AG04449 (cell line): Measurements from ENCODE around the gene TMEM123.

Source experiments
- CTCF ChIA-PET: fragments of 350-600 bp; formaldehyde crosslinking; extraction: SDS; loops from one replicate; lab custom pipeline; 2021; ENCODE audit warnings: antibody characterized with exemption; lab: Yijun Ruan, JAX
- POLR2A ChIA-PET: fragments of 400-600, 350-600 bp; formaldehyde crosslinking; extraction: SDS; loops from one replicate; lab custom pipeline; 2020; ENCODE audit warnings: antibody characterized with exemption, inconsistent platforms; lab: Yijun Ruan, JAX
- DNase-seq: peaks from one replicate; pipeline ENCODE4 v3.0.0-alpha.2; 2010; ENCODE audit warnings: low read depth, low spot score
- H3K4me3 ChIP-seq: 2 replicates; pipeline ENCODE4 v1.5.1; 2011; ENCODE audit warnings: low read depth, mild to moderate bottlenecking, control low read depth, low read length
- TF ChIP-seq, protein P1 (sequence below): IDR thresholded peaks from one replicate; pipeline ENCODE4 v1.5.1; 2011; ENCODE audit warnings: mild to moderate bottlenecking, moderate library complexity, low read length, control low read depth, inconsistent platforms; ENCODE audit not compliant: insufficient read depth; ENCODE audit errors: missing control alignments

The TMEM123 gene

DNA sequence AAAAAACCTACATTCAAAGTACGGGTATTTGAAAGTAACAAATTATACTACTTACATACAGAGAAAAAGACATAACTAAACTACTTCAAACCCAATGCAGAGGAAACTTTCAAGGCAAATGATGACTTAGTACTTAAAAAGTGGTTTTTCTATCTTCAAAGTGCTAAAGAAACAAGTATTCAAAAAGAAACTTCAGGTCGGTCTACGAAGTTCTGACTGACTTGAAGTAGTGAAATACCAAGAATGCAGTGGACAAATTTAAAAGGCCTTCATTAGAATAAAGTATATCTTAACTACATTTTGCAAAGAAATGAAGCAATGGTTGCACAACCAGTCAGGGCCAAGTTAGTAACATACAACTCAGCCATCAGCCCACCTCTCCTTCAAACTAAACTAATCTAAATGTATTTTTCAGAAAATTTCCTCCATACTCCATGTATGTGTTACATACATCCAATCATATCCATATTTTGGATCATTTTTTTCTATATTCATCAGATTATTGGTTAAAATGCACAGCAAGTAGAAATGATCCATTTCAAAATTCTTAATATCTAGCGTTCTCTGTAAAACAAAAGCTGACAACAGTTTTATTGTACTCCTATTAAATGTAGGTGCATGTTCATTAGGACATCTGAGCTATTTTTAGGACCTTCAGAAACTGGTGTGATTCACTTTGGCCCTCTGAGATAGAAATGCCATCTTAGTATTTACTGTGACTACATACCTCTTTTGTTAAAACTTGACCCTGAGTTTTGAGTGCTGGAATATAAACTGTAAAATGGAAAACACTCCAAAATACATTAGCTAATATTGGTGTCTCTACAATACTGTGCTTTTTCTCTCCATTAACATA lies 55.6 kb downstream of the TMEM123 start:
- TF ChIP-seq, protein P1, sequence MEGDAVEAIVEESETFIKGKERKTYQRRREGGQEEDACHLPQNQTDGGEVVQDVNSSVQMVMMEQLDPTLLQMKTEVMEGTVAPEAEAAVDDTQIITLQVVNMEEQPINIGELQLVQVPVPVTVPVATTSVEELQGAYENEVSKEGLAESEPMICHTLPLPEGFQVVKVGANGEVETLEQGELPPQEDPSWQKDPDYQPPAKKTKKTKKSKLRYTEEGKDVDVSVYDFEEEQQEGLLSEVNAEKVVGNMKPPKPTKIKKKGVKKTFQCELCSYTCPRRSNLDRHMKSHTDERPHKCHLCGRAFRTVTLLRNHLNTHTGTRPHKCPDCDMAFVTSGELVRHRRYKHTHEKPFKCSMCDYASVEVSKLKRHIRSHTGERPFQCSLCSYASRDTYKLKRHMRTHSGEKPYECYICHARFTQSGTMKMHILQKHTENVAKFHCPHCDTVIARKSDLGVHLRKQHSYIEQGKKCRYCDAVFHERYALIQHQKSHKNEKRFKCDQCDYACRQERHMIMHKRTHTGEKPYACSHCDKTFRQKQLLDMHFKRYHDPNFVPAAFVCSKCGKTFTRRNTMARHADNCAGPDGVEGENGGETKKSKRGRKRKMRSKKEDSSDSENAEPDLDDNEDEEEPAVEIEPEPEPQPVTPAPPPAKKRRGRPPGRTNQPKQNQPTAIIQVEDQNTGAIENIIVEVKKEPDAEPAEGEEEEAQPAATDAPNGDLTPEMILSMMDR = no peak
- no peak overlapping the region for H3K4me3 ChIP-seq
- POLR2A ChIA-PET = no interaction called here
- no peak for DNase-seq
- CTCF ChIA-PET = interaction anchor here (1.2 to 1.5 kb wide), 3 partner anchors 12 to 269 kb away, joined by 4 to 5 read pairs (median 4); no protein-coding TSS in a partner anchor

- H3K4me3 ChIP-seq = no peak overlapping the region
- ChIA-PET CTCF (interaction anchor here (0.6 to 2.0 kb wide), 3 partner anchors 13 to 270 kb away, joined by 3 to 9 read pairs (median 4); no protein-coding TSS in a partner anchor), POLR2A (no interaction called here)
- TF ChIP-seq, protein P1 = no peak
- DNase-seq = no peak
Measured at GRCh38 chr11:102395720-102396393, 56.7 kb downstream of the TMEM123 start.

- ChIA-PET POLR2A (no interaction called here), CTCF (interaction anchor here (1.2 to 6.3 kb wide), 12 partner anchors 8 to 273 kb away, joined by 3 to 86 read pairs (median 24); no protein-coding TSS in a partner anchor)
- DNase-seq = no peak
- TF ChIP-seq, protein P1 = no peak
- H3K4me3 ChIP-seq = no peak overlapping the region
Measured at GRCh38 chr11:102393272-102393730, 59.3 kb downstream of the TMEM123 start.

GRCh38 chr11:102391549-102392237 lies 60.9 kb downstream of the TMEM123 start:
- CTCF ChIA-PET = interaction anchor here (0.6 to 6.3 kb wide), 25 partner anchors 10 to 283 kb away, joined by 3 to 86 read pairs (median 8); no protein-coding TSS in a partner anchor
- POLR2A ChIA-PET = no interaction called here
- H3K4me3 ChIP-seq = no peak overlapping the region
- TF ChIP-seq, protein P1 = no peak
- DNase-seq = no peak

- TF ChIP-seq, protein P1 = peak; percentile 87
- ChIA-PET POLR2A (no interaction called here), CTCF (interaction anchor here (0.8 to 6.3 kb wide), 52 partner anchors 10 to 284 kb away, joined by 3 to 86 read pairs (median 4); no protein-coding TSS in a partner anchor)
- no peak for DNase-seq
- no peak overlapping the region for H3K4me3 ChIP-seq
Measured at GRCh38 chr11:102390667-102391465, 61.7 kb downstream of the TMEM123 start.
